RWPE1 (cell line): ENCODE measurements around the gene FKBP7.

ENCODE experiments used
- CTCF ChIA-PET: fragments of 350-600 bp; sonication (Branson Sonifier 250); formaldehyde crosslinking; extraction: SDS; loops from one replicate; lab custom pipeline; 2021; lab: Yijun Ruan, JAX
- POLR2A ChIA-PET: fragments of 400-600 bp; formaldehyde crosslinking; extraction: SDS; loops from one replicate; lab custom pipeline; 2020; ENCODE audit warnings: antibody characterized with exemption; ENCODE audit not compliant: low non-redundant PET; lab: Yijun Ruan, JAX
- DNase-seq: peaks from one replicate; pipeline ENCODE4 v3.0.0; 2012; ENCODE audit warnings: low spot score
- H3K27ac ChIP-seq: fragments of 450-650 bp; 2 replicates; pipeline ENCODE4 v1.5.1; 2017
- TF ChIP-seq, protein P1 (sequence below): fragments of 450-650 bp; conservative IDR thresholded peaks from 2 replicates; pipeline ENCODE4 v1.5.1; 2017; ENCODE audit warnings: low read depth, mild to moderate bottlenecking

The FKBP7 gene

DNA sequence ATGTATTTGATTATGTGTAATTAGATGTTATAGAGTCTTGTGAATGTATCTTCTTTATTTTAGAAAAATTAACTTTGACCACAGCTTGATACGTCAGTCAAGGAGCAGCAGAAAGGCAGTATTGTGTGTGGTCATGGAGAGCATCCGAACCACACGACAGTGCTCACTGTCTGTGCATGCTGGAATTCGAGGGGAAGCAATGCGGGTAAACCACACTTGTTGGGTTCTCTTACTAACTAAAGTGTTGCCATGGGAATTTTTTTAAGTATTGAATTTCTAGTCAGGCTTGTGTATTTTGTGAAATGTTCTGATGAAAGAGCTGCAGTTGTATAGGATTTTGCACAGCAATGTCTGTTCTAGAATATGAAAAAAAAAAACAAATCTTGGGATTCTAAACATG lies 22.5 kb downstream of the FKBP7 start:
- CTCF ChIA-PET: no interaction called here
- TF ChIP-seq, protein P1, sequence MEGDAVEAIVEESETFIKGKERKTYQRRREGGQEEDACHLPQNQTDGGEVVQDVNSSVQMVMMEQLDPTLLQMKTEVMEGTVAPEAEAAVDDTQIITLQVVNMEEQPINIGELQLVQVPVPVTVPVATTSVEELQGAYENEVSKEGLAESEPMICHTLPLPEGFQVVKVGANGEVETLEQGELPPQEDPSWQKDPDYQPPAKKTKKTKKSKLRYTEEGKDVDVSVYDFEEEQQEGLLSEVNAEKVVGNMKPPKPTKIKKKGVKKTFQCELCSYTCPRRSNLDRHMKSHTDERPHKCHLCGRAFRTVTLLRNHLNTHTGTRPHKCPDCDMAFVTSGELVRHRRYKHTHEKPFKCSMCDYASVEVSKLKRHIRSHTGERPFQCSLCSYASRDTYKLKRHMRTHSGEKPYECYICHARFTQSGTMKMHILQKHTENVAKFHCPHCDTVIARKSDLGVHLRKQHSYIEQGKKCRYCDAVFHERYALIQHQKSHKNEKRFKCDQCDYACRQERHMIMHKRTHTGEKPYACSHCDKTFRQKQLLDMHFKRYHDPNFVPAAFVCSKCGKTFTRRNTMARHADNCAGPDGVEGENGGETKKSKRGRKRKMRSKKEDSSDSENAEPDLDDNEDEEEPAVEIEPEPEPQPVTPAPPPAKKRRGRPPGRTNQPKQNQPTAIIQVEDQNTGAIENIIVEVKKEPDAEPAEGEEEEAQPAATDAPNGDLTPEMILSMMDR: no peak
- no peak overlapping the region for H3K27ac ChIP-seq
- no peak for DNase-seq
- POLR2A ChIA-PET: no interaction called here

DNA sequence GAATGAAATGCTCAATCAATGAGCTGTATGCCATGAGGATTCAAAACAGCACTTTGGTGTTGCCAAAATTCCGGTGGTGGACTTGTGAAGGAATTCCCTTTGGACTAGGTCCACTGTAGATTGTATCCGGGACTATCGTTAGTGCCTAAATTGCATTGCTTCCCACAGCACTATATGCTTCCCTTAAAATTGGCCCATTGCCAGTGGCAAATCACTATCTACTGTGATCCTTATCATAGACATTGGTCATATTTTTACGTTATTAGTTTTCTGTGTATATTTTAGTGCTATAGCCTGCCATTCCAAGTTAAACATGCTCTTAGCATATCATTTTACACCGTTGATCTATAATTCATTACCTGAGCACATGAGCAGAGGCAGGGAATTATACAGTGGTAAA lies 25.5 kb downstream of the FKBP7 start:
- no peak overlapping the region for H3K27ac ChIP-seq
- POLR2A ChIA-PET: no interaction called here
- DNase-seq: no peak
- CTCF ChIA-PET: no interaction called here
- TF ChIP-seq, protein P1: no peak

DNA sequence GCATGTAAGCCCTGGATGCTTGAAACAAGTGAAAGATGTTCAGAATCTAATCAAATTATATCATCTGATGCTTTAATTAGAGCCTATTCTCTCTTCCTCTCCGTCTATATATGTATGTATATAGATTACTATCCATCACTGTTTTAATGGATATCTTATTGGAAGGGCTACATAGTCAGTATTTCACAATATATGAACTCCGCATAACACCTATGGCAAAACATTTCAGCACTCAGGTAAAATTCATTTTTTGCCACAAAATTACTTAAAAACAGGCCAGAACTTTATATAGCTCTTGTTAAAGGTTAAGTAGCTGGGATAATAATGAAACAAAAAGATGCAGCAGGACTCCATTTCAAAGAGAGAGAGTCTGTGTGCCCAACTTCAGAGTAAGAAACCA lies 26.1 kb downstream of the FKBP7 start:
- ChIA-PET CTCF (no interaction called here), POLR2A (no interaction called here)
- TF ChIP-seq, protein P1: no peak
- DNase-seq: no peak
- H3K27ac ChIP-seq: peak overlapping the region; percentile 92

DNA sequence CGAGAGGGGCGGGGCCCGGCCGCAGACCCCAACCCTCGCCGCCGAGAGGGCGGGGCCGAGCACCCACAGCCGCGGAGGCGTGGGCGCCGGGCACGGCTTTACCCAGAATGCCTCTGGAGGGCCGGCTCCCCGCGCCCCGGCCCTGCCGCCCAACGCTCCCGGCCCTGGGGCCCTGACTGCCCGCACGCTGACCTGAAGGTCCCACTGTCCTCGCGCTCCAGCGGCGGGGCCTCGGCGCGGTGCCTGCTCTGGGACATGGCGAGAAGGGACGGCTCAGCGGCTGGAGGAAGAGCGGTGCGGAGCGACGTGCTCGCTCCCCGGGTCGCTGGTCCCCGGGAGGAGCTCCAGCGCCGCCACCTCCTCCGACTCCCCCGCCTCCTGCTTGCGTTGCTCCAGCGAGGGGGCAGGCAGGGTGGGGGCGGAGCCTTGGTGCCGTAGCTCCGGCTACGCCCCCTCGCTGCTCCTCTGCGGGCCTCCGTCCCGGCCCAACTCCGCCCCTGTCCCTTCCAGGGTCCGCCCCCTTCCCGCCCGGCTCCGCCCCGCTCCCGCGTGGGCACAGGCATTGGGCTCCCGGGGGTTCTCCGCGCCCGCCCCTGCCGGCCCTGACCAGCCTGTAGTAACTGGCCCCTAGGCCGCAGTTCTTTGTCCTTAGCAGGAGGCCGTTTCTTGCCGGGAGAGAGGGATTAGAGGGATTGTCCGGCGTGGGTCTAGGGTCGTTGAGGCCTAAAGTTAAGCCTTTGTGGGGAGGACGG lies 27.4 kb downstream of the FKBP7 start, which contains the start of the genes PJVK and PRKRA:
TSS of gene PJVK (plus strand) at position 605 of the 752 bp plus-strand sequence. CDS start 2,032 bp downstream, outside the sequence.
TSS of gene PRKRA (minus strand) at position 402 of the 752 bp plus-strand sequence. CDS start at position 257, 145 bp downstream.
- DNase-seq: peak; percentile 95
- CTCF ChIA-PET: interaction anchor here (0.8 kb wide), 1 partner anchor 86 kb away, joined by 3 read pairs; no protein-coding TSS in a partner anchor
- peak within 1 kb of the TSS; percentile 92 for H3K27ac ChIP-seq
- POLR2A ChIA-PET: interaction anchor here (0.8 to 1.2 kb wide), 2 partner anchors 12 to 120 kb away, joined by 3 read pairs; no protein-coding TSS in a partner anchor
- TF ChIP-seq, protein P1: no peak

DNA sequence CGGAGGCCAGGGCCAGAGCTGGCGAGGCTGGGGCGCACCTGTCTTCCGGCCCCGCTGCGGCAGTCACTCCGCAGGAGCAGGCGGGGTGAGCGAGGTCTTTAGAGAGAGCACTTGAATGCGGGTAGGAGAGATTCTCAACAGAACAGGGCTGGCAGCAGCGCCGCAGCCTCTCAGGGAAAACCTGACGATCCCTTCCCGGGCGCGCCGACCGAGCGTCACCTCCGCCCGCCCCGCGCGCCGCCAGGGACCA lies 28.0 kb downstream of the FKBP7 start:
- TF ChIP-seq, protein P1: no peak
- CTCF ChIA-PET: interaction anchor here (0.8 kb wide), 1 partner anchor 86 kb away, joined by 3 read pairs; no protein-coding TSS in a partner anchor
- POLR2A ChIA-PET: interaction anchor here (1.2 kb wide), 1 partner anchor 120 kb away, joined by 3 read pairs; no protein-coding TSS in a partner anchor
- H3K27ac ChIP-seq: peak overlapping the region; percentile 92
- DNase-seq: peak; percentile 63

DNA sequence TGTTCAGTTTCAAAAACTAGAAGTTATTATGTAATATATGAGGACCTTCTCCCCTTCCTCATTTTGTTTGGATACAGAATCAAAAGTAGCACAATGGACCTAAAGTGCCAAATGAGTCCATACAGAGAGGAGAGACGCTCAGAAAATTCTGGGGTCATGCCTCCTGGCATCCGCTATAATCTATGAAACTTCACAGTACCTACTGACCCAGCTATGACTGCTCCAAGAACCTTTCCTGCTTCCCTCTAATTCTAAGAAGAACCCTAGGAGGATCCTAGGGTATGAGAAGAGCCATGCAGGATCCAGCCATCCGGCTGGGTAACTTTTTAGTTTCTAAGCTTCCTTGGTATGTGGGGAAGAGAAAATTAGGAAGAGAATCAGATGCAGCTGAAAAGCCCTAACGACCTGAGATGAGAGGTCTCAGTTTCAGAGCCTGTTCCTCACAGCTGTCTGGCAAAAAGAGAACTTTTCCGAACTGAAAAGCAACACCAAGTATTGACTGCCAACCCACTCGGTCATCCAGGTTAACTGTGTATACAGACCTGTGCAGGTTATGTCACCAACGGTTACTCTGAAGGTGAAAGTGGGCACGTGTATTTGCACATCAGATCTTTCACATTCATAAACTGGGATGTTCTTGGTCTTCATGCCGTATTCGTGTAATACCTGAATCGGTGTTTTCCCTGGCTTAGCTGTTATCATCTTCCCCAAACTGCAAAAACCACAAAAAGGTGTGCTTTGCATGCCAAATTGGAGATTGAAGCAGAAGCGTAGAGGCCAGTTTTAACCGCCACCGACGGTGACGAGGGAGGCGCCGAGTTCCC lies 28.5 kb downstream of the FKBP7 start:
- H3K27ac ChIP-seq: peak overlapping the region; percentile 92
- ChIA-PET POLR2A (interaction anchor here (0.6 to 1.2 kb wide), 2 partner anchors 67 to 119 kb away, joined by 3 to 4 read pairs; no protein-coding TSS in a partner anchor), CTCF (interaction anchor here (0.8 kb wide), 1 partner anchor 87 kb away, joined by 3 read pairs; no protein-coding TSS in a partner anchor)
- peak; percentile 4 for DNase-seq
- TF ChIP-seq, protein P1: no peak
